IPS-18c (cell line): ENCODE measurements around the gene GMDS.
A peak's percentile ranks its signal among the peaks of the same experiment; 100 is the strongest.

Source experiments
- H3K4me3 ChIP-seq: 2 replicates; pipeline ENCODE4 v1.7.0; 2013; ENCODE audit warnings: low read depth, mild to moderate bottlenecking, low read length, moderate library complexity; ENCODE audit not compliant: insufficient read depth
- H3K9me3 ChIP-seq: one replicate; pipeline ENCODE4 v1.6.1; 2013; ENCODE audit warnings: mild to moderate bottlenecking, low read length, moderate library complexity; ENCODE audit not compliant: control insufficient read depth, insufficient read depth

The GMDS gene

DNA sequence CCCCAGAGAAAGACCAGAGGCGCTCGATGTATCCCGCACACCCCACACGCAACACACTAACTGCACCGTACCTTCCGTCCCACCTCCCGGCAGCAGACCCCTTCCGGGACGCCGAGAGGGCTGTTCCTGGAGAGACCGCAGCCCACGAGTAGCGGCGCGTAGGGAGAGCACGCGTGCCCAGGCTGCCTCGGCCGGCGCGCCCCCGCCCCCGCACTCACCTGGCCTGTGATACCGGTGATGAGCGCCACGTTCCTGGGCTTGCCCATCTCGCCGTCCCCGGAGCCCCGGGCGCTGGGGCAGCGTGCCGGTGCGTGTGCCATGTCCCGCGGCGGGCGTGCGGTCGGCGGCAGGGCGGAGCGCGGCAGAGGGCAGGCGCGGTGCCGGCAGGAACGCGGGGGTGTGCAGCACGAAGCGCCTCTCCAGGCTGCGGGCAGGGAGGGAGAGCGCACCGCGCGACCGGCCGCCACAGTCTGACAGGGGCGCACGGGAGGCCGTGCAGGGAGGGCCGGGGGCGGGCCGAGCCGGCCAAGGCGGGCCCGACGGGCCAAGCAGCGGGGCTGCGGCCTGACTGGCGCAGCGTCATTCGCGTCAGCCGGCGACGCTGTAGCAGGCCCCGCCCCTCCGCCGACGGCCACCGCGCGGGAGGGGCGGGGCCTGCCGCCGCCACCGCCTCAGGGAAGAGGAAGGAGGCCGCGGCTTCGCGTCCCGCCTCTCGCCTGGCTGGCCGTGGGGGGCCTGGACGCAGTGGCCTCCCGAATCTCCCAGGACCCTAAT lies at the start of gene GMDS:
Gene GMDS (minus strand): TSS at position 503 of the 774 bp plus-strand sequence.
- Histone ChIP-seq H3K9me3 (no peaks in the 10 kb centered on the region), H3K4me3 (peak within 1 kb of the TSS; percentile 92)

GRCh38 chr6:2285510-2285909 lies 40.1 kb upstream of the GMDS start:
- Histone ChIP-seq H3K4me3 (no peak overlapping the region), H3K9me3 (peaks cover 2% of the 10 kb centered on the region)

GRCh38 chr6:2275892-2276242 lies 30.5 kb upstream of the GMDS start:
- H3K4me3 ChIP-seq: no peak overlapping the region
- no peaks in the 10 kb centered on the region for H3K9me3 ChIP-seq

DNA sequence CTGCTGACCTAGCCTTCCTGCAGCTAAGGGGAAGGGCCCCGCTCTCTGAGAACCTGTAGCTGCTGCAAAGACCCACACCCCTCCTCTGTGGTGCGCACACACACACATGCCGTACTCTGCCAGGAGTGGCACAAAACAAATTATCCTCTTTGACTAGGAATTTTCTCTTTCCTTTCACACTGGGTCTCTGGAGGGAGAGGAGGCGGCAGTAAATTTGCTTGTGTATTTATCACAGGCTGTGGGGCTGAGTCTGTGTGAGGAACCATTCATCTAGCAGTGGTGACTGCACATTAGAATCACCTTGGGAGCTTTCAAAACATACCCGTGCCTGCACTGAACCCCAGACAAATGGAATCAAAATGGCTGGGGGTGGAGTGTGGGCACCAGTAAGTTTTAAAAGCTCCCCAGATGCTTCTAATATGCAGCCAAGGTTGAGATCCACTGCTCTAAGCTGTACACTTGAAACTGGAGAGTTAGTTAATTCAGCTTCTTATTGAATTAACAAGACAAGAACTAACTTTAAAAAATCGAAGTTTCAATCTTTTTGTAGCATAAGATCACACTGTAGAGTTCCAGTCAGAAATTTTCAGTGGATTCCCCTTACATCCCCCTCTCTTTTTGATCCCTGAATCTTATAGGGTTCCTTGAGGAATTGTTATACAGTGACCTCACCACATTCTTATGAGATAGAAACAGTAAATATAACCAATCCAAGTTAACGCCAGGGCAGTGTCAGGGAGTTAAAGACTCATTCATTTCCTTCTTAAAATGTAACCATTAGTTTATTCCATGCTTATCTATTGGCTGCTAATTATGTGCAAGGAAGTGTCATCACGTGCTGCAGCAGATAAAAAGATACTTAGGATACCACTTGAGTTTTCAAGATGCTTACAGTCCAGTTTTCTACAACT lies 29.8 kb upstream of the GMDS start:
- Histone ChIP-seq H3K4me3 (no peak overlapping the region), H3K9me3 (no peaks in the 10 kb centered on the region)

GRCh38 chr6:2272696-2273095 lies 27.3 kb upstream of the GMDS start:
- H3K4me3 ChIP-seq: no peak overlapping the region
- no peaks in the 10 kb centered on the region for H3K9me3 ChIP-seq

- H3K9me3 ChIP-seq: no peaks in the 10 kb centered on the region
- no peak overlapping the region for H3K4me3 ChIP-seq
Observed at GRCh38 chr6:2270054-2270453, 24.6 kb upstream of the GMDS start.

GRCh38 chr6:2266841-2267240 lies 21.4 kb upstream of the GMDS start:
- Histone ChIP-seq H3K4me3 (no peak overlapping the region), H3K9me3 (no peaks in the 10 kb centered on the region)

DNA sequence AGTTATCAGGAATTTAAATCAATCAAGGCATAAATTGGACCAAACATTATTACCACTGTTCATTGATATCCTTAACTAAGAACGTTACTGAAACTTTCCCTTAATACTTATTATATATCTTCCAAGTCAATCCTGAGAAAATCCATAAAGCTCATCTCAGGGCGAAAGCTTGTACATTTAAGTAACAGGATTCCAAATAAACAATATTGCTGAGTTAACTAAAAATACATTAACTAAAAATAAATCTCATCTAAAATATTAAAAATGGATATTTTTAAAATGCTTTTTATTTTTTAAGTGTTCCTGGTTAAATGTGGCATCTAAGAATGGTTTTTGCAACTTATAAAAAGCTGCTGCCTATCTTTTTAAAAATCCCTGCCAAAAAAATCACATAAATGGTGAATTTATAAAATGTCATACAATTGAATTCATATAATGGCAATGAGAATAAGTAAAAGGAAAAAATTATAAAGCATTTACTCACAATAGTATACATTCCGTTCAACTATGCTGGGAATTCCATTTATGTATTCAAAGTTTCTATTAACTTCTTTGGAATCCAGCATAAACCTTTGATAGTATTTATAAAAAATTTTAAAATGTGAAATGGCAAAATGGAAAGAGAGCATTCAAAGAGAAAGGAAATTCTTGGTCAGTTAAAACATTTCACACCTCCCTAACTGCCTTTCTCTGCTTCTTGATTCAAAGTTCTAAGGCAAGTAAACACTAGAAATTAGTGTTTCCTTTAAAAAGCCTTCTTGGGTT lies 20.8 kb upstream of the GMDS start:
- Histone ChIP-seq H3K4me3 (no peak overlapping the region), H3K9me3 (no peaks in the 10 kb centered on the region)

DNA sequence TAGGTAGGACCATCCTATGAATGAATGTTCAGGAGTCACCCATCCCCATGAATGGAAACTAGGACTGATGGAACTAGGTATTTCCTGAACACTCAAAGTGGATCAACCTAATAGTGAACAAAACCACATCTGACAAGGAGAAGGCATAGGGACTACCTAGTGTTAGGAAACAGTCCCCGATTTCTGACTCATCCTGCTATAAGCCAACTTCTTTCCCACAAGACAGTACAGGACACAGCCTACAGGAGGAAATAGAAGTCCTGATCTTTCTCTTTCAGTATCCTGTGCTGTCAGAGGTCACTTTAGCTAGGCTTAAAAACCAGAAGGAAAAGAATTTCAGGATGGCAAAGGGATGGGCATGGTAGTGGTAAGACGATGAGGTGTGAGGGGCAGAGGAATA lies 19.5 kb upstream of the GMDS start:
- Histone ChIP-seq H3K9me3 (no peaks in the 10 kb centered on the region), H3K4me3 (no peak overlapping the region)

DNA sequence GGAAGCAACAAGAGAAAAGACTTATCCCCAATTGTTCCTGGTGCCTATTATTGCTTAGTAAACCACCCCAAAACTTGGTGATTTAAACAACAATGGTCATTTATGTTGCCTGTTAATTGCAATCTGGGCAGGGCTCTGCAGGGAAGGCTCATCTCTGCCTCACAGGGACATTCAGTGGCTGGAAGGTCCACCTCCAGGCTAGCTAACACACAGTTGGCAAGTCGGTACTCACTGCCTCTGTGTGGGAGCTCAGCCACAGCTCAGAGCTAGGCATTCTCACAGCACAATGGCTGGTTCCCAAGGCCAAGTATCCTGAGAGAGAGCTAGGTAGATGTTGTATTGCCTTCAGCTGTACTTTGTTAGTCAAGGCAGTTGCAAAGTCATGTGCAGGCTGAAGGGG lies 18.5 kb upstream of the GMDS start:
- no peak overlapping the region for H3K4me3 ChIP-seq
- no peaks in the 10 kb centered on the region for H3K9me3 ChIP-seq

- Histone ChIP-seq H3K9me3 (no peaks in the 10 kb centered on the region), H3K4me3 (no peak overlapping the region)
Observed at GRCh38 chr6:2259574-2259973, 14.2 kb upstream of the GMDS start.

GRCh38 chr6:2259002-2259494 lies 13.6 kb upstream of the GMDS start:
- H3K4me3 ChIP-seq: no peak overlapping the region

GRCh38 chr6:2258112-2258511 lies 12.7 kb upstream of the GMDS start:
- H3K4me3 ChIP-seq: no peak overlapping the region
- no peaks in the 10 kb centered on the region for H3K9me3 ChIP-seq

More at GRCh38 chr6:2259002-2259494, 13.6 kb upstream of the GMDS start:
- H3K9me3 ChIP-seq: no peaks in the 10 kb centered on the region

- Histone ChIP-seq H3K4me3 (no peak overlapping the region), H3K9me3 (no peaks in the 10 kb centered on the region)
Observed at GRCh38 chr6:2257363-2257762, 12.0 kb upstream of the GMDS start.

DNA sequence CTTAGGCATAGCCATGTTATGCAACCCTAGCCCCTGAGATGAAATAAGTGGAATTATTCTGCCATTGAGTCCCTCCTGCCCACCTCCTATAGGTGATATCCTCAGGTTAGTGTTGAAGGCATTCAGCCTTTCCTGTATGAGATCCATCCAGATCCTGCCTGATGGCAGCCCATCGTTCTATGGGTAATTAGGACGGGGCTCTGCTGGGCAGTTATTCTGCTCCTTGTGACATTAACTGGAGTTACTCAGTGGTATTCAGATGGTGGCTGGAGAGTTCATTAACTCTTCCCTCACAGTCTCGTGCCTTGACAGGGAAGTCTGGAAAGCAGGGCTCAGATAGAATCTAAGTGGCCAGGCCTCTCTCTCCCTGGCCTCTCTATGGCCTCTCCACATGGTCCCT lies 9.3 kb upstream of the GMDS start:
- Histone ChIP-seq H3K9me3 (no peaks in the 10 kb centered on the region), H3K4me3 (no peak overlapping the region)

DNA sequence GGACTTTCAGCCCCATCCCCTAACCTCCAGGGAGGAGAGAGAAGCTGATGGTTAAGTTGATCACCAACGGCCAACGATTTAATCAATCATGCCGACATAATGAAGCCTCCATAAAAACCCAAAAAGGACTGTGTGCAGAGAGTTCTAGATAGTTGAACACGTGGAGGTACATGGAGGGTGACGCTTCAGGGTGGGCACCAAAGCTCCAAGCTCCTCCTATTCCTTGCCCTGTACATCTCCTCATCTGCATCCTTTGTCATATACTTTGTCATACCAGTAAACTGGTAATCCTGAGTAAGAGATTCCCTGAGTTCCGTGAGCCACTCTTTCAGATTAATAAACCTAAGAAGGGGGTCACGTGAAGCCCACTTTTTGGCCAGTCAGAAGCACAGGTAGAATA lies 3.7 kb upstream of the GMDS start:
- Histone ChIP-seq H3K4me3 (no peak overlapping the region), H3K9me3 (no peaks in the 10 kb centered on the region)

GRCh38 chr6:2247664-2248063 lies 2.3 kb upstream of the GMDS start:
- H3K4me3 ChIP-seq: no peak overlapping the region
- H3K9me3 ChIP-seq: no peaks in the 10 kb centered on the region
